Activated CD4-positive, alpha-beta T cell treated with anti-CD3 and anti-CD28 coated beads, Interleukin-2, Interleukin-4, amounts not matched to agents 100 ng/mL and 50 ng/mL, durations not matched to agents 16 hours and 8 hours (primary cell): ENCODE data around the gene CCDC88C.

ENCODE experiments used
- DNase-seq: peaks from one replicate; pipeline ENCODE4 v3.0.0-alpha.2; 2020; ENCODE audit warnings: low spot score

The CCDC88C gene

GRCh38 chr14:91366749-91367148 lies 50.9 kb downstream of the CCDC88C start:
- no peak for DNase-seq

- DNase-seq = no peak
Measured at GRCh38 chr14:91365552-91365951, 52.1 kb downstream of the CCDC88C start.

DNA sequence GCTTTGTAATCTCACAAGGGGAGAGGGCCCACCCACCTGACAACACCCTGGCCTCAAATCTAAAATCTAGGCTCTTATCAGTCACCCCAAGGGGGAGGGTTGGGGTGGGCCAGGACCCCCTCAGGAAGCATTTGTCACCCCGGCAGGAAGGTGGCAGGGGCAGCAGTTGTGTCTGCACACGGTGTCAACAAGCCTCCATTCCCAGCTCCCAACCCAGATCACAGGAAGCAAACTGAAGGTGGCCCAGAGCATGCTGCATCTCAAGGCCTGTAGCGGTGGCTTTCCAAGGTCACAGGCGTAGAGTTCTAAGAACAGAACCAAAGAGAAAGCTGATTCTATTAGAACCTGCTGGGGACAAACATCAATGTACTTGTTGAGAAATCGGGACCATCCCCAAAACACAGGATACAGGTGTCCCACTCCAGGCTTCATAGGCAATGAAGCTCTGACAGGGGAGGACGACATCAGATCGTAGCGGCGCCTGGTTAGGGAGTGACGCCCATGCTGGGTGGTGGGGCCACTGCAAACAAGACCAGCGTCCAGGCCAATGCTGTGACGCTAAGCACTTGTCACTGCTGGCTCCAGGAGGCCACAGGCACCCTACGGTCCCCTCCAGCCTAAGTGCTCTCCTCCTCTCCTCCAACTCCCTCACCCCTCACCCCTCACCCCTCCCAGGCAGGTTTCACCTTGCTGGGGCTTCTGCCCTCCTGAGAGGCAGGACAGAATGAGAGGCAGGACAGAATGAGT lies 52.9 kb downstream of the CCDC88C start:
- DNase-seq = no peak

- DNase-seq = no peak
Measured at GRCh38 chr14:91363776-91364523, 53.7 kb downstream of the CCDC88C start.

GRCh38 chr14:91361233-91361811 lies 56.3 kb downstream of the CCDC88C start:
- no peak for DNase-seq

GRCh38 chr14:91360490-91361232 lies 57.0 kb downstream of the CCDC88C start:
- DNase-seq = no peak

DNA sequence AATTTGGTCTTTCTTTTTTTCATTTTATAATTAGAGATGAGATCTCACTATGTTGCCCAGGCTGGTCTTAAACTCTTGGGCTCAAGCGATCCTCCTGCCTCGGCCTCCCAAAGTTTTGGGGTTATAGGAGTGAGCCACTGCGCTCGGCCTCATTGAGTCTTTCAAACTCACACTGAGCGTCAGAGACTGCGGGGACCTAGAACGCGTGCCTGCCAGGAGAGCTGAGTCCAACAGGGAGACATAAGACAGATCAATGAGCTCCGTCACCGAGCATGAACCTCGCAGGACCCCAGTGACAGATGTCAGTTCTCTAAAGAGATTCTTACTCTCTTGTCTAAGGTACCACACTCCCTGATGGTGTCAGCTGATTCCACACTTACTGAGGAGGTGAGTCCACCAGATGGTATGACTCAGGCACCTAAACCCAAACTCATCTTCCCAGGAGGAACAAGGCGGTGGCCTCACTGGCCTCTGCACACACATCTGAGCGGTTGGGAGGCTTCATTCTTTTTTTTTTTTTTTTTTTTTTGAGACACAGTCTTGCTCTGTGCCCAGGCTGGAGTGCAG lies 58.9 kb downstream of the CCDC88C start:
- no peak for DNase-seq

DNA sequence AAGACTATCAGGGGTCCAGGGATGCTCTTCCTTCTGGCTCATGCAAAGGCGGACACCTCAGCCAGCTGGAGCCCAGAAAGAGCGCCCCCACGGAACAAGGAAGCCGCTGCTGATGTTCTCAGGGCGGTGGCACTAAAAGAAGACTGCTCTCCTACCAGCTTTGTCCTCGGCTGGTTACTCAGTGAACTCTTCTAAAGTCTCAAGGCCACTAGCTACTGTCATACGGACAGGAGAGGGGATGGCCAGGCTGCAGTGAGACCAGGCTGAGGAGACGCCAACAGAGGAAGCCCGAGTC lies 59.6 kb downstream of the CCDC88C start:
- DNase-seq = no peak

- DNase-seq = no peak
Measured at GRCh38 chr14:91357272-91358024, 60.2 kb downstream of the CCDC88C start.

DNA sequence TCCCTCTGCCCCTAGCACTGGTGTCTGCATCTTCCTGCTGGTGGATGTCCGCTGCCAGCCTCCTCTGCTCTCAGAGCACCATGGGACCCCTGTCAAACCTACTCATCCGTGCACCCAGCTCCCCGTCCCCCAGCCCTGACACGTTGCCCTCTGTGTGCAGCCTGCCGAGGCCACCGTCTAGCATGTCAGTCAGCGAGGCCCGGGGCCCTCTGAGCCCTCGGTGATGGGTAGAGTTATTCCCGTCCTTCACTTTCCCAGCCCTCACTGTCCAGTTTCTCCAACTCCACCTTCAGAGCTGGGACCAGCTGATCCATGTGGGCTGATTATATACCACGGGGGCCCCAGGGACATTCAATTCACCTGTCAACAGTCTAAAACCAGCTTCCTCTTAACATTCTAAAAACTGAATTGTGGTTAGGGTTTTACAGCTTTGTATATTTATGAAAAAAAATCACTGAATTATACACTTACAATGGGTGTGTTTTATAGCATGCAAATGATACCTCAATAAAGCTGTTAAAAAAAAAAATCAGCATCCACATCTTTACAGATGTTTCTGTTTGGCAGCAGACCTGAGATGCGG lies 61.3 kb downstream of the CCDC88C start:
- no peak for DNase-seq

DNA sequence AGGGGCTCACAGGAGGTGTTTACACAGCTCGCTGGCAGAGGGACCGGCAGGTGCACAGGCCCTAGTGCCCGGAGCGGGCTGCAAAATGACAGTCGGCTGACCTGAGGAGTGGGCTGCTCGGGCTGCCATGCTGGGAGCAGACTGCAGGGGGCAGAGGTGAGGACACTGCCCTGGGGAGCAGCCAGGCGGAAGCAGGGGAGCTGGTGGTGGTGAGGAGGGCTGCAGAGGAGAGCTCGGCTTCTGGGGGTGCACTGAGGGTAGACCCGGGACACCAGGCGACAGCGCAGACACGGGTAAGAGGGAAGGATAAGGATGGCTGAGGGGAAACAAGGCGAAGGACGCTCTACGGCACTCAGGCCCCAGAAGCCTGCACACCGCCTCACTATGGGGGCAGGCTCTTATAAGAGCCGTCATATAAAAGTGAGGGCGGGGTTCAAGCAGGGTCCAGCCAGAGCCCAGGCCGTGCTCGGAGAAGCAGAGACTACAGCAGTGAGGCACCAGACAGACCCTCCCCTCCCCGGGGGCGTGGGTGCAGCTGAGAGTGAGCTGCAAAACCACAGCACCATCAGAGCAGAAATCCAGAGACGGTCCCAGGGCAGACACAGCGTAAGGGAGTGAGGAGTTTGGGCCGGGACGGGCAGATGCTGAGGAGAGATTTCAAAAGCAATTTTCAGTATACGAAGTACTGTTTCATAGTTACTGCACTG lies 62.5 kb downstream of the CCDC88C start:
- DNase-seq = no peak

DNA sequence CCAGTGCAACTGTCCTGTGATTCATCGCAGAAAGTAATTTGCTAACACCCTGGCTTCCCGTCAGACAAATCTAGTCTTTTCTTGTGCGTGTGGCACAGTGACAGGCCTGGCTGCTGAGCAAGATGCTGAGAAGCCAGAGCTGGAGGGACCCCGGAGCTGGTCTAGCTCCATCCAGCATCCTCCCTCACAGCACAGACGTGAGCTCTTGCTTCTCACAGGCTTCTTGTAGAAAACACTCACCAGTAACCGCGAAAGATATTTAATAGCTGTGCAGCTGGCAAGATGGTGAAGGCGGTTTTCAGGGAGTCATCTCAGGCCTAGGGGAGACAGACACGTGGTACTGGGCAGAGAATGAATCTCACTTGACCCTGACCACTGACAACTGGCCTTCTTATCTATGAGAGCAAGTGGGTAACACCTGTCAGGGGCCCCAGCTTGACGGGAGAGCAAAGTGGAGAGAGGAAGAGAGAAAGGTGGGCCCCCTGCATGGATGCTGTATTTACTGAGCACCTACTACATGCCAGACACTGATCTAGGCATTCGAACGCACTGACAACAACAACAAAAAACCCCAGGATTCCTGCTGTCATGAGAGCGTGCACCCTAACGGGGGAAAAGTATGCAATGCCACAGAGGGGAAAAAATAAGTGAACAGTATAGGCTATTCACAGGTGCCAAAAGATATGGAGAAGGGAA lies 63.3 kb downstream of the CCDC88C start:
- no peak for DNase-seq

GRCh38 chr14:91352728-91353692 lies 64.6 kb downstream of the CCDC88C start:
- DNase-seq = no peak

- DNase-seq = no peak
Measured at GRCh38 chr14:91352053-91352452, 65.6 kb downstream of the CCDC88C start.

DNA sequence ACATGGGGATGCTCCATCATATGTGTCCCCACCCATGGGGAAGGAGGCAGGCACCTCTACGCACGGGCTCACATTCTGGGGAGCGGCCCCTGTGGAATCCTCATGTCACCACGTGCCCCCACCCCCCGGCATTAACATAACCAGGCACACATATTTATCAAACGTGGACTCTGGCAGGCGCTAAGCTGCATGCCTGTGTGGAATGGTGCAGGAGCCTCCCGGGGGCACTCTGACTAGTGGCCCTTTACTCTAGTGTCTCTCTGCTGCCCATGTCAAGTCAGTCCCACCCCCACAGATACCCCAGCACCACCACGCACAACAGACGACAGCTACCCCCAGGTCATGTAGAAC lies 66.1 kb downstream of the CCDC88C start:
- DNase-seq = no peak

DNA sequence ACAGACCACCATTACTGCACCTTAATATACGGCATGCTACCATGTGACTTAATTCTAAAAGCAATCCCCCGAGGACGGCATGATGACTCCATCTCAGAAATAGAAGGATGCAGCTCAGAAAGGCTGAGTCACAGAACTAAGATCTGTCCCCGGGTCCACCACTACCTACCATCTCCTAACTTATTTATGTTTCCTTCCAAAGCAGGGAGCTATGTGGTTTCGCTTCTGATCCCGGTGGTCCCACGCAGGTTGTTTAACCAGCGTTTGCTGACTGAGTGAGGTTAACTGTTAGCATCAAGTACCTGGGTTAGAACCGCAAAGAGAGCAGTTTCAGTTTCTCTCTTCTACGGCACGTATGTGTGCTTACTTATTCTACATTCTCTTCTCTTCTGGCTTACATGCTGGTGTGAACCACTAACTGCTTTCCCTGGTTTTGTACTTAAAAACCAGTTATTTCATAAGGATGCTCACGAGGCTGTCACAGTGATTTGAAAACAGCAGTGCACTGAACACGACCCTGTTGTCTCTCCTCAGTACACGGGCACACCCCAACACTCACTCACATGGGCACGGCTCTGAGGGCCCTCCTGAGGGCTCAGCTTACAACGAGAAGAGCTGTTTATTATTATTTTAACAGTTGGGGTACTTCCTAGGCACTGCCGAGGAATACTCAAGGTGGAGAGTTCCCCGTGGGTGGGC lies 66.7 kb downstream of the CCDC88C start:
- peak; percentile 86 for DNase-seq

- no peak for DNase-seq
Measured at GRCh38 chr14:91350483-91350812, 67.2 kb downstream of the CCDC88C start.

GRCh38 chr14:91349481-91350074 lies 68.0 kb downstream of the CCDC88C start:
- DNase-seq = peak; percentile 83
